Neural cell (in vitro differentiated cells): ENCODE results near the gene PGK1.

Experiments
- EP300 ChIP-seq: fragments of 450-650 bp; conservative IDR thresholded peaks from 2 replicates; pipeline ENCODE4 v1.6.1; 2014; ENCODE audit warnings: antibody characterized with exemption, mild to moderate bottlenecking, moderate library complexity; ENCODE audit not compliant: poor library complexity, severe bottlenecking
- EZH2 ChIP-seq: fragments of 200-600, 300-800 bp; shearing (Covaris generic), sonication (generic); IDR thresholded peaks from 2 replicates; pipeline ENCODE4 v1.6.1; 2014; ENCODE audit warnings: antibody characterized with exemption, low read length, borderline replicate concordance, mild to moderate bottlenecking; ENCODE audit not compliant: insufficient read depth, poor library complexity, severe bottlenecking
- RAD21 ChIP-seq: fragments of 450-650 bp; conservative IDR thresholded peaks from 2 replicates; pipeline ENCODE4 v1.6.1; 2014; ENCODE audit warnings: antibody characterized with exemption, mild to moderate bottlenecking, moderate library complexity
- SMC3 ChIP-seq: fragments of 450-650 bp; conservative IDR thresholded peaks from 2 replicates; pipeline ENCODE4 v1.6.1; 2014; ENCODE audit warnings: antibody characterized with exemption, mild to moderate bottlenecking, moderate library complexity; ENCODE audit not compliant: poor library complexity
- TAF1 ChIP-seq: IDR thresholded peaks from 2 replicates; pipeline ENCODE4 v1.6.1; 2012; ENCODE audit warnings: low read depth
- TF ChIP-seq, protein P1 (sequence below): fragments of 450-650 bp; IDR thresholded peaks from 2 replicates; pipeline ENCODE4 v1.5.1; 2014; ENCODE audit warnings: antibody characterized with exemption, mild to moderate bottlenecking, moderate library complexity; ENCODE audit not compliant: poor library complexity, severe bottlenecking

- TF ChIP-seq, protein P1, sequence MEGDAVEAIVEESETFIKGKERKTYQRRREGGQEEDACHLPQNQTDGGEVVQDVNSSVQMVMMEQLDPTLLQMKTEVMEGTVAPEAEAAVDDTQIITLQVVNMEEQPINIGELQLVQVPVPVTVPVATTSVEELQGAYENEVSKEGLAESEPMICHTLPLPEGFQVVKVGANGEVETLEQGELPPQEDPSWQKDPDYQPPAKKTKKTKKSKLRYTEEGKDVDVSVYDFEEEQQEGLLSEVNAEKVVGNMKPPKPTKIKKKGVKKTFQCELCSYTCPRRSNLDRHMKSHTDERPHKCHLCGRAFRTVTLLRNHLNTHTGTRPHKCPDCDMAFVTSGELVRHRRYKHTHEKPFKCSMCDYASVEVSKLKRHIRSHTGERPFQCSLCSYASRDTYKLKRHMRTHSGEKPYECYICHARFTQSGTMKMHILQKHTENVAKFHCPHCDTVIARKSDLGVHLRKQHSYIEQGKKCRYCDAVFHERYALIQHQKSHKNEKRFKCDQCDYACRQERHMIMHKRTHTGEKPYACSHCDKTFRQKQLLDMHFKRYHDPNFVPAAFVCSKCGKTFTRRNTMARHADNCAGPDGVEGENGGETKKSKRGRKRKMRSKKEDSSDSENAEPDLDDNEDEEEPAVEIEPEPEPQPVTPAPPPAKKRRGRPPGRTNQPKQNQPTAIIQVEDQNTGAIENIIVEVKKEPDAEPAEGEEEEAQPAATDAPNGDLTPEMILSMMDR = no peak
- TF ChIP-seq TAF1 = no peak
- no peak for TF ChIP-seq EP300
- TF ChIP-seq SMC3 = no peak
- no peak for TF ChIP-seq EZH2
- TF ChIP-seq RAD21 = no peak
Measured at GRCh38 chrX:78140206-78140605, 36.2 kb downstream of the PGK1 start.
